ENCODE measurements around the gene ACTL8. TPM values are rescaled to one million over a fixed set of nuclear protein-coding genes. Genes with fewer than 3 reads are reported as not detected.

The ACTL8 gene
- total and polyA plus RNA-seq, 2 of the 4 experiments (the other 2 are of a cell fraction): under 0.01 to 0.07 TPM

DNA sequence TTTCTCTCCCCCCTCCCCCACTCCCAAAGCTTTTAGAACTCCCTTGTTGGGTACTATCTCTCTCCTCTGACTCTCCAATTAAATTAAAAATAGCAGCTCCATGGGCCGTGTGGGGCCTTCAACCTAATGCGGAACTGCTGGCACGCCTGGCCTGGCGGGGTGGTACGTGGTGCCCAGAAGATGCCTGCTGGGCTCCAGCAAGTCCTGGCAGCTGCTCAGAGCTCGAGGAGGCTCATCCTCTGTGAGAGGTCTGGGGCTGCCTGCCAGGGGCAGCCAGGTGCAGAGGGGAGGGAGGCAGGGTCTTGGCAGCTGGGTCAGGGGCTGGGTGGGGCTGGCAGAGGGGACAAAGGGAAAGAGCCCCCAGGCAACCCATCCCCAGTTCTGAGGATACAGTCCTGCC, 74.4 kb downstream of the ACTL8 start:
- no TSS peak for BruUV-seq (replicated peaks)
- H3K27me3 ChIP-seq (ENCODE audit: control insufficient read depth, insufficient read depth, low read length): peaks cover 9% of the 10 kb centered on the region
- H4K91ac ChIP-seq (ENCODE audit: insufficient read depth, low read depth, low read length): no peak overlapping the region
- no peak overlapping the region for H3K14ac ChIP-seq (replicated peaks; ENCODE audit: low read depth, low read length)
- H3K9me1 ChIP-seq (ENCODE audit: insufficient read depth, low read length): no peaks in the 10 kb centered on the region
- no peak overlapping the region for H3K4me3 ChIP-seq (ENCODE audit: insufficient read depth, low read depth, low read length)
- no peaks in the 10 kb centered on the region for H3K4me1 ChIP-seq (ENCODE audit: control insufficient read depth, insufficient read depth, low read length)
- H2AK5ac ChIP-seq (ENCODE audit: low read depth, low read length): no peak overlapping the region
- CTCF ChIA-PET: no interaction called here
- ATAC-seq (ENCODE audit: low read depth) (no peak), DNase-seq (no peak)
- no peak overlapping the region for H3K27ac ChIP-seq (ENCODE audit: insufficient read depth, low read length)
- H4K8ac ChIP-seq (ENCODE audit: low read depth in 2 of 2, low read length in 2 of 2): no peak overlapping the region
- no peak overlapping the region for H4K5ac ChIP-seq (ENCODE audit: low read depth, low read length)
- H3K9me3 ChIP-seq (ENCODE audit: control insufficient read depth, insufficient read depth, low read length): no peaks in the 10 kb centered on the region
- in situ Hi-C loops (cut with MboI; ENCODE audit: low sequenced_read_pairs) (no loop called here), dilution Hi-C loops (cut with HindIII; ENCODE audit: low sequenced_read_pairs, unreplicated experiment) (no loop called here), intact Hi-C loops (cut with micrococcal nuclease) (no loop called here)
- no peak overlapping the region for H2AK9ac ChIP-seq (replicated peaks; ENCODE audit: low read depth, low read length, poor library complexity)
- H2BK120ac ChIP-seq (ENCODE audit: low read depth, low read length): no peak overlapping the region
- H3K79me1 ChIP-seq (ENCODE audit: low read depth in 1 of 2, low read length in 2 of 2): no peaks in the 10 kb centered on the region
- no peak overlapping the region for H2AFZ ChIP-seq (replicated peaks; ENCODE audit: low read length, poor library complexity)
- WGBS, 2 experiments (ENCODE audit: extremely low coverage in 2 of 2, insufficient read length in 1 of 2): 80% methylated on average over 2 of the region's 6 CpGs; no CpG with 5 or more reads in 1 of the 2 experiments
- H2BK5ac ChIP-seq (ENCODE audit: low read depth, low read length, poor library complexity, severe bottlenecking): no peak overlapping the region
- no peak overlapping the region for H3K9ac ChIP-seq (ENCODE audit: low read depth, low read length)
- TF ChIP-seq BHLHE40 (IDR thresholded peaks at IDR 0.05; ENCODE audit: low read depth, low read length) (no peak), SMC3 (IDR thresholded peaks at IDR 0.05; ENCODE audit: low read depth, low read length) (no peak), CHD1 (IDR thresholded peaks at IDR 0.05; ENCODE audit: low read depth, low read length) (no peak), MAZ (IDR thresholded peaks at IDR 0.05; ENCODE audit: borderline replicate concordance, low read depth, low read length) (no peak), FOS (IDR thresholded peaks at IDR 0.05; ENCODE audit: low read depth, low read length) (no peak), MAFK (IDR thresholded peaks at IDR 0.05; ENCODE audit: low read depth, low read length) (no peak), RFX5 (IDR thresholded peaks at IDR 0.05; ENCODE audit: low read depth, low read length) (no peak), MXI1 (IDR thresholded peaks at IDR 0.05; ENCODE audit: borderline replicate concordance, low read depth, low read length) (no peak), POLR2A (IDR thresholded peaks at IDR 0.05; ENCODE audit: low read depth, low read length) (no peak), NFE2L2 (IDR thresholded peaks at IDR 0.05; ENCODE audit: low read depth, low read length) (no peak), CEBPB (IDR thresholded peaks at IDR 0.05; ENCODE audit: low read depth, low read length) (no peak), RAD21 (IDR thresholded peaks at IDR 0.05; ENCODE audit: low read length) (no peak), RCOR1 (IDR thresholded peaks at IDR 0.05; ENCODE audit: insufficient replicate concordance, low read length) (no peak)
- TF ChIP-seq, protein P1, sequence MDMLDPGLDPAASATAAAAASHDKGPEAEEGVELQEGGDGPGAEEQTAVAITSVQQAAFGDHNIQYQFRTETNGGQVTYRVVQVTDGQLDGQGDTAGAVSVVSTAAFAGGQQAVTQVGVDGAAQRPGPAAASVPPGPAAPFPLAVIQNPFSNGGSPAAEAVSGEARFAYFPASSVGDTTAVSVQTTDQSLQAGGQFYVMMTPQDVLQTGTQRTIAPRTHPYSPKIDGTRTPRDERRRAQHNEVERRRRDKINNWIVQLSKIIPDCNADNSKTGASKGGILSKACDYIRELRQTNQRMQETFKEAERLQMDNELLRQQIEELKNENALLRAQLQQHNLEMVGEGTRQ (IDR thresholded peaks at IDR 0.05; ENCODE audit: low read depth, low read length): no peak
- TF ChIP-seq, protein P2, sequence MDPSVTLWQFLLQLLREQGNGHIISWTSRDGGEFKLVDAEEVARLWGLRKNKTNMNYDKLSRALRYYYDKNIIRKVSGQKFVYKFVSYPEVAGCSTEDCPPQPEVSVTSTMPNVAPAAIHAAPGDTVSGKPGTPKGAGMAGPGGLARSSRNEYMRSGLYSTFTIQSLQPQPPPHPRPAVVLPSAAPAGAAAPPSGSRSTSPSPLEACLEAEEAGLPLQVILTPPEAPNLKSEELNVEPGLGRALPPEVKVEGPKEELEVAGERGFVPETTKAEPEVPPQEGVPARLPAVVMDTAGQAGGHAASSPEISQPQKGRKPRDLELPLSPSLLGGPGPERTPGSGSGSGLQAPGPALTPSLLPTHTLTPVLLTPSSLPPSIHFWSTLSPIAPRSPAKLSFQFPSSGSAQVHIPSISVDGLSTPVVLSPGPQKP (IDR thresholded peaks at IDR 0.05; ENCODE audit: borderline replicate concordance, low read depth, low read length): no peak
- TF ChIP-seq, protein P3, sequence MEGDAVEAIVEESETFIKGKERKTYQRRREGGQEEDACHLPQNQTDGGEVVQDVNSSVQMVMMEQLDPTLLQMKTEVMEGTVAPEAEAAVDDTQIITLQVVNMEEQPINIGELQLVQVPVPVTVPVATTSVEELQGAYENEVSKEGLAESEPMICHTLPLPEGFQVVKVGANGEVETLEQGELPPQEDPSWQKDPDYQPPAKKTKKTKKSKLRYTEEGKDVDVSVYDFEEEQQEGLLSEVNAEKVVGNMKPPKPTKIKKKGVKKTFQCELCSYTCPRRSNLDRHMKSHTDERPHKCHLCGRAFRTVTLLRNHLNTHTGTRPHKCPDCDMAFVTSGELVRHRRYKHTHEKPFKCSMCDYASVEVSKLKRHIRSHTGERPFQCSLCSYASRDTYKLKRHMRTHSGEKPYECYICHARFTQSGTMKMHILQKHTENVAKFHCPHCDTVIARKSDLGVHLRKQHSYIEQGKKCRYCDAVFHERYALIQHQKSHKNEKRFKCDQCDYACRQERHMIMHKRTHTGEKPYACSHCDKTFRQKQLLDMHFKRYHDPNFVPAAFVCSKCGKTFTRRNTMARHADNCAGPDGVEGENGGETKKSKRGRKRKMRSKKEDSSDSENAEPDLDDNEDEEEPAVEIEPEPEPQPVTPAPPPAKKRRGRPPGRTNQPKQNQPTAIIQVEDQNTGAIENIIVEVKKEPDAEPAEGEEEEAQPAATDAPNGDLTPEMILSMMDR (conservative IDR thresholded peaks at IDR 0.05; ENCODE audit: low read depth, low read length): no peak
- no peaks in the 10 kb centered on the region for H4K20me1 ChIP-seq (ENCODE audit: insufficient read depth, low read length)
- no peak overlapping the region for H3K56ac ChIP-seq (ENCODE audit: extremely low read depth, insufficient read depth, low read length)
- no peak overlapping the region for H3K4me2 ChIP-seq (ENCODE audit: low read depth, low read length)
- POLR2A ChIA-PET (ENCODE audit: unreplicated experiment): no interaction called here
- no peak overlapping the region for H2BK20ac ChIP-seq (ENCODE audit: low read depth, low read length)
- H3K18ac ChIP-seq (ENCODE audit: low read depth, low read length): no peak overlapping the region
- no peak overlapping the region for H2BK15ac ChIP-seq (ENCODE audit: low read depth, low read length)
- no peaks in the 10 kb centered on the region for H3K36me3 ChIP-seq (ENCODE audit: control insufficient read depth, insufficient read depth, low read length)
- H3K23ac ChIP-seq (ENCODE audit: low read depth, low read length): no peak overlapping the region
- H3K4ac ChIP-seq (ENCODE audit: low read depth, low read length): no peak overlapping the region

Data from IMR-90 (cell line).